HFF-Myc (cell line): Measurements from ENCODE around the gene FGD2.

Experiments
- DNase-seq: peaks from one replicate; pipeline ENCODE4 v3.0.0-alpha.2; 2011; ENCODE audit warnings: low read depth; ENCODE audit errors: extremely low read depth
- H3K4me3 ChIP-seq: replicated peaks from 2 replicates; pipeline ENCODE4 v1.5.1; 2011; ENCODE audit warnings: low read depth, mild to moderate bottlenecking, control low read depth, low read length
- TF ChIP-seq, protein P1 (sequence below): IDR thresholded peaks from 2 replicates; pipeline ENCODE4 v1.5.1; 2012; ENCODE audit warnings: mild to moderate bottlenecking, low read depth, low read length, control low read depth; ENCODE audit errors: missing control alignments

FGD2 gene

DNA sequence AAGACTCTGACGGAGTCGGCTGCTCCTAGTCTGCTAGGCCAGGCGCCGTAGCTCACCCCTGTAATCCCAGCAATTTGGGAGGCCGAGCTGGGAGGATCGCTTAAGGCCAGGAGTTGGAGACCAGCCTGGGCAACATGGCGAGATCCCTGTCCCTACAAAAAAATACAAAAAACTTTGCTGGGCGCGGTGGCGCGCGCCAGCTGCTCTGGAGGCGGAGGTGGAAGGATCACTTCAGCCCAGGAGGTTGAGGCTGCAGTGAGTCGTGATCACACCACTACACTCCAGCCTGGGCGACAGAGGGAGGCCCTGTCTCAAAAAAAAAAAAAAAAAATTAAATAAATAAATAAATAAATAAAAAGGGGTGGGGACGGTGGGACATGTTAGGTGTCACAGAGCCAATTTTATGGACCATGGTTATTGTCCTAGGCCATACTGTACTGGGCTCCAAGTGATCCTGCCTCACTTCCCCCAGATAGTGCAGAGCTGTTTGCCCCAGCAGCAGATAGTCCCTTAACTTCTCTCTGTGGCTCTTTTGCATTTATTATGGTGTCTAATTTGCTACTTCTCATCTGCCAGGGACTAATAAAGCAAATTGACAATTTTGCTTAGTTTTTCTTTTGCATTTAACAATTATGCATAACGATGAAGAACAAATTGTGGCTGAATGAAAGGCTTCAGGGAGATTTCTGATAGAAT lies 45.8 kb upstream of the FGD2 start:
- TF ChIP-seq, protein P1, sequence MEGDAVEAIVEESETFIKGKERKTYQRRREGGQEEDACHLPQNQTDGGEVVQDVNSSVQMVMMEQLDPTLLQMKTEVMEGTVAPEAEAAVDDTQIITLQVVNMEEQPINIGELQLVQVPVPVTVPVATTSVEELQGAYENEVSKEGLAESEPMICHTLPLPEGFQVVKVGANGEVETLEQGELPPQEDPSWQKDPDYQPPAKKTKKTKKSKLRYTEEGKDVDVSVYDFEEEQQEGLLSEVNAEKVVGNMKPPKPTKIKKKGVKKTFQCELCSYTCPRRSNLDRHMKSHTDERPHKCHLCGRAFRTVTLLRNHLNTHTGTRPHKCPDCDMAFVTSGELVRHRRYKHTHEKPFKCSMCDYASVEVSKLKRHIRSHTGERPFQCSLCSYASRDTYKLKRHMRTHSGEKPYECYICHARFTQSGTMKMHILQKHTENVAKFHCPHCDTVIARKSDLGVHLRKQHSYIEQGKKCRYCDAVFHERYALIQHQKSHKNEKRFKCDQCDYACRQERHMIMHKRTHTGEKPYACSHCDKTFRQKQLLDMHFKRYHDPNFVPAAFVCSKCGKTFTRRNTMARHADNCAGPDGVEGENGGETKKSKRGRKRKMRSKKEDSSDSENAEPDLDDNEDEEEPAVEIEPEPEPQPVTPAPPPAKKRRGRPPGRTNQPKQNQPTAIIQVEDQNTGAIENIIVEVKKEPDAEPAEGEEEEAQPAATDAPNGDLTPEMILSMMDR, result no peak
- no peak for DNase-seq
- H3K4me3 ChIP-seq, result no peak overlapping the region

DNA sequence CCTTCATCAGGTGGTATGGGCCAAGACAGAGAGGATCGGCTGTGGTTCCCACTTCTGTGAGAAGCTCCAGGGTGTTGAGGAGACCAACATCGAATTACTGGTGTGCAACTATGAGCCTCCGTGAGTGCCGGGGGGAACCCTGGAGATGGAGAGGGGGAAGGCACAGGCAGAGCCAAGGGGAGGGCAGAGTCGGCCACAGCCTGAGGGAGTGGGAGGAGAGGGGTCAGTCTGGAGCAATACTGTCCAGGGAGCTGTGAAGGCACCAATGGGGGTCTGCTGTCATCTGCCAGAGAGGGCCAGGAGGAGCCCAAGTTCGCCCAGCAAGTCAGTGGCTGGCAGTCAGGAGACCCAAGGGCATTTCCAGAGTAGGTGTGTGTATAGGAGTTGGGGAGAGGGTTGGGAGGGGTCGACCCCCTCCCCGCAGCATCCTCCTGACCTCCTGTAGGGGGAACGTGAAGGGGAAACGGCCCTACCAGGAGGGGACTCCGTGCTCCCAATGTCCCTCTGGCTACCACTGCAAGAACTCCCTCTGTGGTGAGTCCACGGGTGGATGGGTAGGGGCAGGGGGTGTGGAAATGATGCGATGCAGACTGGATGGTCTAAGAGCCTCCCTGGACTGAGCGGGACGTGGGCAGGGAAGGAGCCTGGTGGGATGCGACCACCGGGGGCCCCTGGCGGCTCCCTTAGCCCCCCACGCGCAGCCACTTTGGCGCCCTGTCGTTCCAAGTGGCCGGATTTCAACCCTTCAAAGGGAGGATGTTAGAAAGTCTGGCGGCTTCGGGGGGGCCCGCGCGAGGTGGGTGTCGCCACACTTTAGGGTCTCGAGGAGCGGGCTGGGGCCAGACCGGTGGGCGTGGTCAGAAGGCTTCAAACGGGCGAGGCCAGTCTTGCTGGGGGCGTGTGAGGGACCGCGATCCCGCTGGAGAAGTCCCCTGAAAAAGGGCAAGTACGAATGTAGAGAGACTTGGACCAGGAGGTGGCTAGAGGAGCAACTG lies 43.7 kb upstream of the FGD2 start:
- TF ChIP-seq, protein P1, result no peak
- DNase-seq, result no peak

DNA sequence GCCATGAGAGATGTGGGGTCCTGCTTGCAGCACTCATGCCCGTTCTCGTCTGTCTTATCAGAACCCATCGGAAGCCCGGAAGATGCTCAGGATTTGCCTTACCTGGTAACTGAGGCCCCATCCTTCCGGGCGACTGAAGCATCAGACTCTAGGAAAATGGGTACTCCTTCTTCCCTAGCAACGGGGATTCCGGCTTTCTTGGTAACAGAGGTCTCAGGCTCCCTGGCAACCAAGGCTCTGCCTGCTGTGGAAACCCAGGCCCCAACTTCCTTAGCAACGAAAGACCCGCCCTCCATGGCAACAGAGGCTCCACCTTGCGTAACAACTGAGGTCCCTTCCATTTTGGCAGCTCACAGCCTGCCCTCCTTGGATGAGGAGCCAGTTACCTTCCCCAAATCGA lies 42.6 kb upstream of the FGD2 start:
- H3K4me3 ChIP-seq, result no peak overlapping the region
- TF ChIP-seq, protein P1, result no peak
- peak; percentile 29 for DNase-seq

More for the DNA sequence above, 43.7 kb upstream of the FGD2 start:
- no peak overlapping the region for H3K4me3 ChIP-seq

DNA sequence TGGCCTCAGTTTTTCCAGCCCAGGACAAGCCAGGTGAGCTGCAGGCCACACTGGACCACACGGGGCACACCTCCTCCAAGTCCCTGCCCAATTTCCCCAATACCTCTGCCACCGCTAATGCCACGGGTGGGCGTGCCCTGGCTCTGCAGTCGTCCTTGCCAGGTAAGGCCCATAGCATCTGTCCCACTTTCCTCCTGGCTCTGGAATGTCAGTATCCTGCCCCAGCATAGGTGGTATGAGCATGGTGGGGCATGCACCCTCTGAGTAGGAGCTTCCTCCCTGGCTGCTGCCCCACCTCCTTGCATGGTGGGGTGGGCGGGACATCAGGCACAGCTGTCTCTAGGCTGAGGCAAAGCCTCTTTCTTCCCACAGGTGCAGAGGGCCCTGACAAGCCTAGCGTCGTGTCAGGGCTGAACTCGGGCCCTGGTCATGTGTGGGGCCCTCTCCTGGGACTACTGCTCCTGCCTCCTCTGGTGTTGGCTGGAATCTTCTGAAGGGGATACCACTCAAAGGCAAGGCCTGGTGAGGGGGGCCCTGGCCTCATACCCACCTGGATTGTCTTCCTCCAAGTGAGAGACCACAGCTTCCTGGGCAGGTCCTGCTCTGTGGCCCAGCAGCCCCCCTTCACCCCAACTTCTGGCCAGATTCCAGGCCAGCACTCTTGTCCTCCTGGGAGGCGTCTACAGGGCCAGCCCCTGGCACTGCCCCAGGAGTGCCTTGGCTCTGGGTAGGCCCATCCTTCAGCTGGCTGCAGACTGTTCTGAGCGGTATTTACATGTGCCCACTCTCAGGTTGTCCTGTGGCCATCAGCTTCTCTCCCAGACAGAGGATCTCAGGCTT lies 41.8 kb upstream of the FGD2 start:
- no peak for DNase-seq

DNA sequence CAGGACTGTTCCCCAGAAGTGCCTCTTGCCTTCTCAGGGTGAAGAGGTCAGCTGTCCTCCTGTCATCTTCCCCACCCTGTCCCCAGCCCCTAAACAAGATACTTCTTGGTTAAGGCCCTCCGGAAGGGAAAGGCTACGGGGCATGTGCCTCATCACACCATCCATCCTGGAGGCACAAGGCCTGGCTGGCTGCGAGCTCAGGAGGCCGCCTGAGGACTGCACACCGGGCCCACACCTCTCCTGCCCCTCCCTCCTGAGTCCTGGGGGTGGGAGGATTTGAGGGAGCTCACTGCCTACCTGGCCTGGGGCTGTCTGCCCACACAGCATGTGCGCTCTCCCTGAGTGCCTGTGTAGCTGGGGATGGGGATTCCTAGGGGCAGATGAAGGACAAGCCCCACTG lies 41.1 kb upstream of the FGD2 start:
- H3K4me3 ChIP-seq, result no peak overlapping the region
- no peak for DNase-seq
- TF ChIP-seq, protein P1, result no peak

More for the DNA sequence above, 41.8 kb upstream of the FGD2 start:
- H3K4me3 ChIP-seq, result no peak overlapping the region
- TF ChIP-seq, protein P1, result no peak

DNA sequence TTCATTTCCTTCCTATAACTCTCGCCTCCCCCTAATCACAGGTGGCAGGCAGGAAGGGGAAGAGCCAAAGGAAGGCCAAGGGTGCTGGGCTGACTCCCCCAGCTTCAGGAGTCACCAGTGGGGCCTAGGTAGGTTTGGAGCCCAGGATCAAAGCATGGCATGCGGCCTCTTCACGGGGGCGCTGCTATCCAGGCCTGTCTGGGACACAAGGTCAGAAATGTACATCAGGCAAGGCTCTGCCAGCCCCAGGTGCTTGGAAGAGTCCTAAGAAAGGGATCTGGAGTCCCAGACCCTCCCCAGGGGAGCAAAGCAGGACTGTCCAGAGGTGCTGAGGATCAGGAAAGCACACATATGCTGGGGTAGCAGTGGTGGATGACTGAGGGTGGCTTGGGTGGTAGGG lies 40.5 kb upstream of the FGD2 start:
- TF ChIP-seq, protein P1, result no peak
- H3K4me3 ChIP-seq, result no peak overlapping the region
- no peak for DNase-seq
